Measurements from ENCODE around the gene SLC5A11. TPM values are rescaled to one million over a fixed set of nuclear protein-coding genes. Genes with fewer than 3 reads are reported as not detected.
A peak's percentile ranks its signal among the peaks of the same experiment; 100 is the strongest.

The SLC5A11 gene
- total and polyA plus RNA-seq, 5 donors, result 0.02 TPM; not detected in 4

- ATAC-seq, result no peak
- intact Hi-C loops (cut with DNase I), result no loop called here
- Histone ChIP-seq H3K27me3 (ENCODE audit: control insufficient read depth, insufficient read depth) (no peaks in the 10 kb centered on the region), H3K27ac (ENCODE audit: low read length) (no peak overlapping the region), H3K4me1 (ENCODE audit: control insufficient read depth, insufficient read depth, low read length) (no peaks in the 10 kb centered on the region), H3K4me3 (ENCODE audit: low read length) (no peak overlapping the region), H3K9me3 (ENCODE audit: control insufficient read depth, low read length) (no peaks in the 10 kb centered on the region)
- WGBS, result 72% methylated on average over 2 of the region's 2 CpGs
- no peak for DNase-seq
These were observed 26.2 kb upstream of the SLC5A11 start for GRCh38 chr16:24819462-24820040.

- Histone ChIP-seq H3K27me3 (ENCODE audit: control insufficient read depth, insufficient read depth) (no peaks in the 10 kb centered on the region), H3K4me3 (ENCODE audit: low read length) (no peak overlapping the region), H3K4me1 (ENCODE audit: control insufficient read depth, insufficient read depth, low read length) (no peaks in the 10 kb centered on the region), H3K27ac (ENCODE audit: low read length) (no peak overlapping the region), H3K9me3 (ENCODE audit: control insufficient read depth, low read length) (no peaks in the 10 kb centered on the region)
- 68% methylated on average over 1 of the region's 1 CpG for WGBS
- intact Hi-C loops (cut with DNase I), result no loop called here
- DNase-seq, result no peak
- no peak for ATAC-seq
These were observed 25.2 kb upstream of the SLC5A11 start for GRCh38 chr16:24820522-24820921.

DNA sequence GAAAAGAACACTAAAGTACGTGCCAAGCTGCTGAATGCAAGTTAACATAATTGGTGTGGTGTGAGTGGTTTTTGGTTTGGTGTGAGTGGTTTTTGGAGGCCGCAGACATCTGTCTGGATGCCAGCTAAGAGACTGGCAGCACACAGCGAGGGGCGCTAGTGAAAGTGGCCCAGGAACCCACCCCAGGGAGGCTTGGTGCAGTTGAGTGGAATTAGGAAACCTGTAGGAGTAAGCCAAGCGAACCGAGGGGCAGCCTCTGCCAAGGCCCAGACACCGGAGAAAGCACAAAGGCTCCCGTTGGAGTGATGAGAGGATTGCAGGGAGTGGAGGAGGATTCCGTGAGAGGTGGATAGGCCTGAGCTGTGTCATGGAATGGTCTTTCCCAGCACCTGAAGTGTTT is 24.6 kb upstream of the SLC5A11 start:
- ATAC-seq, result no peak

GRCh38 chr16:24822542-24822941 is 23.2 kb upstream of the SLC5A11 start:
- Histone ChIP-seq H3K9me3 (ENCODE audit: control insufficient read depth, low read length) (no peaks in the 10 kb centered on the region), H3K4me3 (ENCODE audit: low read length) (no peak overlapping the region), H3K27ac (ENCODE audit: low read length) (no peak overlapping the region), H3K4me1 (ENCODE audit: control insufficient read depth, insufficient read depth, low read length) (no peaks in the 10 kb centered on the region), H3K27me3 (ENCODE audit: control insufficient read depth, insufficient read depth) (no peaks in the 10 kb centered on the region)
- intact Hi-C loops (cut with DNase I), result no loop called here
- DNase-seq, result no peak
- WGBS, result 84% methylated on average over 10 of the region's 10 CpGs
- ATAC-seq, result no peak

More for the DNA sequence above, 24.6 kb upstream of the SLC5A11 start:
- H3K4me1 ChIP-seq (ENCODE audit: control insufficient read depth, insufficient read depth, low read length), result no peaks in the 10 kb centered on the region
- H3K27me3 ChIP-seq (ENCODE audit: control insufficient read depth, insufficient read depth), result no peaks in the 10 kb centered on the region
- WGBS, result 87% methylated on average over 9 of the region's 9 CpGs
- no peaks in the 10 kb centered on the region for H3K9me3 ChIP-seq (ENCODE audit: control insufficient read depth, low read length)
- intact Hi-C loops (cut with DNase I), result no loop called here
- no peak for DNase-seq
- H3K4me3 ChIP-seq (ENCODE audit: low read length), result no peak overlapping the region
- H3K27ac ChIP-seq (ENCODE audit: low read length), result no peak overlapping the region

GRCh38 chr16:24822974-24823373 is 22.8 kb upstream of the SLC5A11 start:
- H3K9me3 ChIP-seq (ENCODE audit: control insufficient read depth, low read length), result no peaks in the 10 kb centered on the region
- intact Hi-C loops (cut with DNase I), result no loop called here
- no peak overlapping the region for H3K27ac ChIP-seq (ENCODE audit: low read length)
- DNase-seq (no peak), ATAC-seq (peak in 1 of 2 donors; percentile 27)
- H3K4me3 ChIP-seq (ENCODE audit: low read length), result no peak overlapping the region
- no peaks in the 10 kb centered on the region for H3K27me3 ChIP-seq (ENCODE audit: control insufficient read depth, insufficient read depth)
- 83% methylated on average over 8 of the region's 8 CpGs for WGBS
- H3K4me1 ChIP-seq (ENCODE audit: control insufficient read depth, insufficient read depth, low read length), result no peaks in the 10 kb centered on the region

GRCh38 chr16:24825696-24826095 is 20.1 kb upstream of the SLC5A11 start:
- no peak overlapping the region for H3K27ac ChIP-seq (ENCODE audit: low read length)
- intact Hi-C loops (cut with DNase I), result no loop called here
- no peak for ATAC-seq
- no peaks in the 10 kb centered on the region for H3K4me1 ChIP-seq (ENCODE audit: control insufficient read depth, insufficient read depth, low read length)
- H3K4me3 ChIP-seq (ENCODE audit: low read length), result no peak overlapping the region
- 89% methylated on average over 10 of the region's 10 CpGs for WGBS
- no peaks in the 10 kb centered on the region for H3K9me3 ChIP-seq (ENCODE audit: control insufficient read depth, low read length)
- DNase-seq, result no peak
- H3K27me3 ChIP-seq (ENCODE audit: control insufficient read depth, insufficient read depth), result no peaks in the 10 kb centered on the region

GRCh38 chr16:24826096-24826690 is 19.6 kb upstream of the SLC5A11 start:
- H3K27ac ChIP-seq (ENCODE audit: low read length), result no peak overlapping the region
- ATAC-seq, result no peak
- no peak overlapping the region for H3K4me3 ChIP-seq (ENCODE audit: low read length)
- intact Hi-C loops (cut with DNase I), result no loop called here
- H3K9me3 ChIP-seq (ENCODE audit: control insufficient read depth, low read length), result no peaks in the 10 kb centered on the region
- no peaks in the 10 kb centered on the region for H3K4me1 ChIP-seq (ENCODE audit: control insufficient read depth, insufficient read depth, low read length)
- no peaks in the 10 kb centered on the region for H3K27me3 ChIP-seq (ENCODE audit: control insufficient read depth, insufficient read depth)
- 83% methylated on average over 12 of the region's 12 CpGs for WGBS
- no peak for DNase-seq

GRCh38 chr16:24826817-24827566 is 18.8 kb upstream of the SLC5A11 start:
- H3K9me3 ChIP-seq (ENCODE audit: control insufficient read depth, low read length), result no peaks in the 10 kb centered on the region
- 95% methylated on average over 9 of the region's 9 CpGs for WGBS
- H3K27ac ChIP-seq (ENCODE audit: low read length), result no peak overlapping the region
- H3K4me3 ChIP-seq (ENCODE audit: low read length), result no peak overlapping the region
- H3K27me3 ChIP-seq (ENCODE audit: control insufficient read depth, insufficient read depth), result no peaks in the 10 kb centered on the region
- intact Hi-C loops (cut with DNase I), result no loop called here
- DNase-seq, result no peak
- no peaks in the 10 kb centered on the region for H3K4me1 ChIP-seq (ENCODE audit: control insufficient read depth, insufficient read depth, low read length)
- no peak for ATAC-seq

GRCh38 chr16:24829153-24829552 is 16.6 kb upstream of the SLC5A11 start:
- intact Hi-C loops (cut with DNase I), result no loop called here
- Histone ChIP-seq H3K4me1 (ENCODE audit: control insufficient read depth, insufficient read depth, low read length) (no peaks in the 10 kb centered on the region), H3K27ac (ENCODE audit: low read length) (no peak overlapping the region), H3K27me3 (ENCODE audit: control insufficient read depth, insufficient read depth) (no peaks in the 10 kb centered on the region), H3K4me3 (ENCODE audit: low read length) (no peak overlapping the region), H3K9me3 (ENCODE audit: control insufficient read depth, low read length) (no peaks in the 10 kb centered on the region)
- ATAC-seq (peak; percentile 6 to 25), DNase-seq (no peak)
- WGBS, result 25% methylated on average over 5 of the region's 5 CpGs

- Histone ChIP-seq H3K27ac (ENCODE audit: low read length) (no peak overlapping the region), H3K9me3 (ENCODE audit: control insufficient read depth, low read length) (no peaks in the 10 kb centered on the region), H3K4me1 (ENCODE audit: control insufficient read depth, insufficient read depth, low read length) (peaks cover 2% of the 10 kb centered on the region), H3K4me3 (ENCODE audit: low read length) (no peak overlapping the region), H3K27me3 (ENCODE audit: control insufficient read depth, insufficient read depth) (no peaks in the 10 kb centered on the region)
- DNase-seq (no peak), ATAC-seq (no peak)
- 87% methylated on average over 6 of the region's 6 CpGs for WGBS
- intact Hi-C loops (cut with DNase I), result no loop called here
These were observed 12.4 kb upstream of the SLC5A11 start for GRCh38 chr16:24833352-24833751.

DNA sequence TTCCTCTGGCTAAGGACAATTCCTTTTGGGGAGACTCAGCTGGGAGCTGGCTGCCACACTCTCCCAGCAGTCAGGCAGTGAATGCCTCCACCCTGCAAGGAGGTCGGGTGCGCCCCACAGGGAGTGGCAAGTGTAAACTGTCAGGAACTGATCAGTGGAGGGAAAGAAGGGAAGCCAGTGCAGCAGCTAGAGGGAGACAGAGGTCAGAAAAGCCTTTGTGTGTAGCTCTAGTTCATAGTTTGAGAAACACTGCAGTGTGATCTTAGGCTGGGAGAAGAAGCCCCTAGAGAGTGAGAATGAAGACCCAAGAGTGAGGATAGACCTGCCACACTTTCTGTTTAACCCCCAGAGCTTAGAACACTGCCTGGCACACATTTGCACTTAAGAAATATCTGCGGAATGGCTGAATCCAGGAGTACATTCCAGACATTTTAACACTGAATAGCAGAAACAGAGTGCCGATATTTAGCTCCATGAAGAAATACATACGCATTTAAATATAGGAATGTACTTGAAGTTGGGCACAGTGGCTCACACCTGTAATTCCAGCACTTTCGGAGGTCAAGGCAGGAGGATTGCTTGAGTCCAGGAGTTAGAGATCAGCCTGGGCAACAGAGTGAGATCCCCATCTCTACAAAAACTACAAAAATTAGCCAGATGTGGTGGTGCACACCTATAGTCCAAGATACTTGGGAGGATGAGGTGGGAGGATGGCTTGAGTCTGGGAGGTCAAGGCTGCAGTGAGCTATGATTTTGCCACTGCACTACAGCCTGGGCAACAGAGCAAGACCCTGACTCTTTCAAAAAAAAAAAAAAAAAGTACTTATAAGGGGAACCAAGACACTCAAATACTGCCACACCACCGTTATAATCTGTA is 11.1 kb upstream of the SLC5A11 start:
- no peak overlapping the region for H3K4me3 ChIP-seq (ENCODE audit: low read length)
- H3K9me3 ChIP-seq (ENCODE audit: control insufficient read depth, low read length), result no peaks in the 10 kb centered on the region
- WGBS, result 57% methylated on average over 7 of the region's 7 CpGs
- no peak overlapping the region for H3K27ac ChIP-seq (ENCODE audit: low read length)
- ATAC-seq (peak; percentile 38 to 56), DNase-seq (no peak)
- H3K4me1 ChIP-seq (ENCODE audit: control insufficient read depth, insufficient read depth, low read length), result peaks cover 2% of the 10 kb centered on the region
- intact Hi-C loops (cut with DNase I), result no loop called here
- no peaks in the 10 kb centered on the region for H3K27me3 ChIP-seq (ENCODE audit: control insufficient read depth, insufficient read depth)

Data from right cardiac atrium (tissue), 5 donors.